ENCODE measurements around the gene GAK. TPM values are rescaled to one million over a fixed set of nuclear protein-coding genes. Genes with fewer than 3 reads are reported as not detected.

GAK gene
- polyA plus RNA-seq, 1 donor from 2014 or later, result 58.8 TPM

- Histone ChIP-seq H3K4me2 (ENCODE audit: low read length) (no peak overlapping the region), H3F3A (ENCODE audit: insufficient read depth, low read length, poor library complexity, severe bottlenecking) (no peaks in the 10 kb centered on the region), H4K20me1 (ENCODE audit: insufficient read depth) (no peaks in the 10 kb centered on the region), H3K4me3 (ENCODE audit: low read length) (no peak overlapping the region), H3K27me3 (ENCODE audit: insufficient read depth, low read depth, low read length) (peaks cover 7% of the 10 kb centered on the region), H3K9me3 (ENCODE audit: low read length) (no peaks in the 10 kb centered on the region), H3K9me2 (ENCODE audit: insufficient read depth, low read length) (no peaks in the 10 kb centered on the region), H3K9ac (ENCODE audit: low read length) (no peak overlapping the region), H3K27ac (ENCODE audit: low read length) (no peak overlapping the region), H3K36me3 (ENCODE audit: insufficient read depth, low read length) (no peaks in the 10 kb centered on the region), H2AFZ (ENCODE audit: low read depth, low read length) (no peak overlapping the region), H3K79me2 (replicated peaks; ENCODE audit: insufficient read depth, low read length) (no peaks in the 10 kb centered on the region)
- TF ChIP-seq CTCF (IDR thresholded peaks at IDR 0.05; ENCODE audit: poor library complexity, severe bottlenecking), result no peak
- TF ChIP-seq POLR2AphosphoS5 (IDR thresholded peaks at IDR 0.05), result no peak
- no peak for TF ChIP-seq MXI1 (conservative IDR thresholded peaks at IDR 0.05; ENCODE audit: poor library complexity, severe bottlenecking)
- TF ChIP-seq TAF1 (IDR thresholded peaks at IDR 0.05; ENCODE audit: low read depth), result no peak
- TF ChIP-seq SMC3 (conservative IDR thresholded peaks at IDR 0.05; ENCODE audit: poor library complexity), result no peak
- TF ChIP-seq REST (IDR thresholded peaks at IDR 0.05; ENCODE audit: borderline replicate concordance), result no peak
- no peak for TF ChIP-seq EP300 (conservative IDR thresholded peaks at IDR 0.05; ENCODE audit: poor library complexity, severe bottlenecking)
- no peak for TF ChIP-seq RAD21 (conservative IDR thresholded peaks at IDR 0.05)
- TF ChIP-seq EZH2 (IDR thresholded peaks at IDR 0.05; ENCODE audit: borderline replicate concordance, insufficient read depth, low read length, poor library complexity, severe bottlenecking), result no peak
These were observed 31.4 kb upstream of the GAK start for GRCh38 chr4:963276-964225.

GRCh38 chr4:962231-963208 is 30.4 kb upstream of the GAK start:
- no peaks in the 10 kb centered on the region for H3K36me3 ChIP-seq (ENCODE audit: insufficient read depth, low read length)

More at GRCh38 chr4:962231-963208, 30.4 kb upstream of the GAK start:
- TF ChIP-seq TAF1 (IDR thresholded peaks at IDR 0.05; ENCODE audit: low read depth), result no peak
- no peak for TF ChIP-seq RAD21 (conservative IDR thresholded peaks at IDR 0.05)
- TF ChIP-seq CTCF (IDR thresholded peaks at IDR 0.05; ENCODE audit: poor library complexity, severe bottlenecking), result no peak
- TF ChIP-seq EZH2 (IDR thresholded peaks at IDR 0.05; ENCODE audit: borderline replicate concordance, insufficient read depth, low read length, poor library complexity, severe bottlenecking), result no peak
- no peak for TF ChIP-seq EP300 (conservative IDR thresholded peaks at IDR 0.05; ENCODE audit: poor library complexity, severe bottlenecking)
- H4K20me1 ChIP-seq (ENCODE audit: insufficient read depth), result no peaks in the 10 kb centered on the region
- no peak overlapping the region for H3K27ac ChIP-seq (ENCODE audit: low read length)
- no peaks in the 10 kb centered on the region for H3K9me2 ChIP-seq (ENCODE audit: insufficient read depth, low read length)
- no peak overlapping the region for H3K4me3 ChIP-seq (ENCODE audit: low read length)
- no peaks in the 10 kb centered on the region for H3F3A ChIP-seq (ENCODE audit: insufficient read depth, low read length, poor library complexity, severe bottlenecking)
- H3K27me3 ChIP-seq (ENCODE audit: insufficient read depth, low read depth, low read length), result peaks cover 1% of the 10 kb centered on the region
- no peak overlapping the region for H2AFZ ChIP-seq (ENCODE audit: low read depth, low read length)
- H3K9me3 ChIP-seq (ENCODE audit: low read length), result no peaks in the 10 kb centered on the region
- no peaks in the 10 kb centered on the region for H3K79me2 ChIP-seq (replicated peaks; ENCODE audit: insufficient read depth, low read length)
- no peak overlapping the region for H3K4me2 ChIP-seq (ENCODE audit: low read length)
- H3K9ac ChIP-seq (ENCODE audit: low read length), result no peak overlapping the region
